Stimulated activated CD8-positive, alpha-beta memory T cell treated with anti-CD3 and anti-CD28 coated beads, Interleukin-15, amount 100 ng/mL, for 4 hours (primary cell): Measurements from ENCODE around the gene ANAPC1.
"Not testable (repeated sequence)": the region's sequence is repeated elsewhere in the genome, so short reads cannot be mapped to it uniquely, and the experiment has no call there.

Experiments
- DNase-seq, 2 donors: peaks; one replicate each; pipeline ENCODE4 v3.0.0-alpha.2; 2020; ENCODE audit warnings: low read depth in 2 of 2

Gene ANAPC1

DNA sequence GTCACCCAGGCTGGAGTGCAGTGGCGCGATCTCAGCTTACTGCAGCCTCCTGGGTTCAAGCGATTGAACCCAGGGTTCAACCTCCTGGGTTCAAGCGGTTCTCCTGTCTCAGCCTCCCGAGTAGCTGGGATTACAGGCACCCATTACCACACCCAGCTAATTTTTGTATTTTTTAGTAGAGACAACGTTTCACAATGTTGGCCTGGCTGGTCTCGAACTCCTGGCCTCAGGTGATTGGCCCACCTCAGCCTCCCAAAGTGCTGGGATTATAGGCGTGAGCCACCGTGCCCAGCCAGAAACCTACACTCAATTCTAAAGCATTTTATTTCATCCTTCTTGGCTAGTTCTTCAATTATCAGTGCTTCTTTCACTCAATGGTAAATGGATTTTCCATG is 21.5 kb upstream of the ANAPC1 start:
- not testable (repeated sequence) for DNase-seq

DNA sequence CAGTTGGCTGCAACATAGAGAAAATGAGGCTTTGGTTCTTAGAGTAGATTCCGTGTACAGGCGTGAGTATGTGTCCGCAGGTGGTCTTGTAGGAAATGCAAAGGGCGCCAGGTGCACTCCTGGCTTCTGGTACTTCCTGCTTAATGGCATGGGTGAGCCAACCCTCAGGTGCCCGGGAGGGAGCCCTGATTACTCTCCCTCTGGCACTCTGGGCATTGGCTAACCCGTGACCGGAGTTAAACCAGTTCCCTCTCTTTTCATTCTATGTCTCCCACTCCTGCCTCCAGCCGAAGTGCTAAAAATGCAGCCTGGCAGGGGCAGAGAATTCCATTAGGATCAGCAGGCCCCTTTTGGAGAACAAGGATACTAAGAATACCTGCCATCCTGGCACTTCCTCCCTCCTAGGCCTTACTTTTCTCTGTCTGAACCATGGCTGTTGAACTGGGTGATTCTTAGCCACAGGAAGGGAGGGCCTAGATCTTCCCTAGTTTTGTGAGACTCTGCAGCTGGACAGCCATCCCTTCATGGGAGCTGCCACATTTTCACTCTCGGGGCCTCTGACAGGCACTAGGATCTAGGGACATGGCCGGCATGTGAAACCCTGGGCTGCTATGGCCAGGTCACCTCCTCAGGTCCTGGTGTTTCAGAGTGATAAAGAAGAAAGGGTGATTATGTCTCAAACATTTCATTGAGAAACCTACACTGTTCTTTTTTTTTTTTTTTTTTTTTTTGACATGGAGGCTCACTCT is 20.9 kb upstream of the ANAPC1 start:
- DNase-seq, result no peak

GRCh38 chr2:111903930-111904439 is 20.0 kb upstream of the ANAPC1 start:
- no peak for DNase-seq

DNA sequence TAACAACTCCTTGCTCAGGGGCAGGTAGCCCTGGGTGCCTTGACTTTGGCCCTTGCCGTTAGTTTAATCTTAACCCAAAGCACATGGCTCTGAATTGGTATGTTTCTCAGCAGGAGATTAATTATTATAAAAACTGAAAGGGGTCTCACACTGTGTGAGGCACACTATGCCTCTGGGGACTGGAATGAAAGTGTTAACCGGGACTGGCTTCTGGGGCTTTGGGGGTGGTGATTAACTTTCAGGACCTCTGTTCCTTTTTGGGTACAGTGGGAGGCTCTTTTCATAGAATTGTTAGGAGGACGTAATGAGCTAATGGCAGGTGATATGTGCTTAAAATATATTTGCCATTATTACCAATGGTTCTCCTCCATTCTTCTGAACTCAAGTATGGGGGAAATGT is 19.5 kb upstream of the ANAPC1 start:
- no peak for DNase-seq

DNA sequence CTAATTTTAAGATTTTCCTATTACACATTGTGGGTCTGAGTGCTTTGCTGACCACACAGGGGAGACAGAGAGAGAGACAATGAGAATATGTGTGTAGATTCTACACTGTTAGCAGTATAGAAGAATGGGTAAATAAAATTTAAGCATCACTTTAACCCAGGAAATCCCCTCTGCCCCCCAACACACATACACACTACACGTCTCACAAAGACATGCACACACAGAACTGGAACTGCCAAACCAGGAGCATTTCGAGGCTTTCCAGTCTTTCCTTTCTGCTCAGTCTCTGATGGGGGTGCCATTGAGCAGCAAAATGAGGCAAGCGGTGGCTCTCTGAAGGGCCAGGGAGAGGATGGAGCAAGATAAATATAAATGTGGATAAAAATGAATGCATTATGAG is 16.9 kb upstream of the ANAPC1 start:
- DNase-seq, result no peak

GRCh38 chr2:111898703-111899514 is 14.9 kb upstream of the ANAPC1 start:
- DNase-seq, result no peak

DNA sequence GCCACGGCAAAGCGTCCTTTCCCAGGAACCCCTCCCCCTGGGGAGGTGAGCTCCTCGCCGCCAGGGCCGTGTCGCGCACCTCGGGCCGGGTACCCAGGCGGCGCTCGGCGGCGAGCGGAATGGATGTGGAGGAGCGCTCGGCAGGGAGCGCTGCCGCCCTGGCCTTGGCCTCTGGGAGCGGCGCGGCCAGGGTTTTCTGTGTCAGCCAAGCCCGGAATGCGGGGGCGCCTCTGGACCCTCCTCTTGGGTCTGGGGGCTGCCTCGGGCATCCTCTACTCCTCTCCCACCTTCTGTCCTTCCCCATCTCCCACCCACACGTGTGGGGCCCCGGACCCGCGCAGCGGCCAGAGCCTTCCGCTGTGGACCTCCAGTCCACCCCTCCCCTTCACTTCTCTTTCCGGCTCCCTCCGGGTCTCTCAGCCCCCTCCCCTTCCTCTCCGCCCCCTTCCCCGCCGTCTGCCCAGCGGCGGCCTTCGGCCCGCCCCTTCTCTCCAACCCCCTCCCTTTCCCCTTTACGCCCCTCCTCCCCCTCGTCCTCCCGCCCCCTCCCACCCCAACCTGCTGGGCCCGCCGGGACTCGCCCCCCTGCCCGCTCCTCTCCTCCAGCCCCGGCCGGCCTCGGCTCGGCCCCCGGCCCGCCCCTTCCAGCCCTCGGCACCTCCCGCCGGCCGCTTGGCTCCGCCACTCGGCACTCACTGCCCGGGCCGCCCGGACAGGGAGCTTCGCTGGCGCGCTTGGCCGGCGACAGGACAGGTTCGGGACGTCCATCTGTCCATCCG is 14.1 kb upstream of the ANAPC1 start, which contains the start of gene MERTK:
Gene MERTK (plus strand): TSS at position 684 of the 779 bp plus-strand sequence. CDS start 129 bp downstream, outside the sequence.
- peak in 1 of 2 donors; percentile 23 for DNase-seq

GRCh38 chr2:111897630-111897923 is 13.6 kb upstream of the ANAPC1 start:
- DNase-seq, result no peak

DNA sequence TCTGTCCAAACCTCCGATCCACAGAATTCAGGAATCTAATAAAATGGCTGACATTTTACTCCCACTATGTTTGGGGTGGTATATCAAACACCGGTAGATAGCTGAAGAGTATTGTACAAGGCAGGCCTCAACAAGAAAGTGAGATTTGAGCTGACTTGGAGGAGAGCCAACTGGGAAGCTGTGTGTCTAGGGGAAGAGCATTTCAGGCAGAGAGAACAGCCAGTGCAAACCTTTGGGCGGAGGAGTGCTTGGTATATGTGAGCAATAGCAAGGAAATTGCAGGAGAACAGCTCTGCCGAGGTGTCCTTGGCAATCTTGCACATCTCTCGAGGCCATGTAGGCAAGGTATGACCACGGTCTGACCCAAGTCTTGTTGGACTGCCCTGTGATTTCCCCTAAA is 12.6 kb upstream of the ANAPC1 start:
- no peak for DNase-seq

GRCh38 chr2:111896024-111896423 is 12.0 kb upstream of the ANAPC1 start:
- DNase-seq, result no peak

DNA sequence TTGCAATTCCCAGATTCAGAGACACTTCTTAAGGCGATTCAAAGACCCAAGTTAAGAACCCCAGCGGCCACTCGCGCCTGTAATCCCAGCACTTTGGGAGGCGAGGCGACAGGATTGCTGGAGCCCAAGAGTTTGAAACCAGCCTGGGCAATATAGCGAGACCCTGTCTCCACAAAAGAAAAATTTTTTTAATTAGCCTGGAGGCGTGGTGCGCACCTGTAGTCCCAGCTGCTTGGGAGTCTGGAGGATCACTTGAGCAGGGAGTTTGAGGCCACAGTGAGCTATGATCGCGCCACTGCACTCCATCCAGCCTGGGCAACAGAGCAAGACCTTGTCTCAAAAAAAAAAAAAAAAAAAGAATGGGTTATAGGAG is 585 bp upstream of the ANAPC1 start:
- no peak for DNase-seq

DNA sequence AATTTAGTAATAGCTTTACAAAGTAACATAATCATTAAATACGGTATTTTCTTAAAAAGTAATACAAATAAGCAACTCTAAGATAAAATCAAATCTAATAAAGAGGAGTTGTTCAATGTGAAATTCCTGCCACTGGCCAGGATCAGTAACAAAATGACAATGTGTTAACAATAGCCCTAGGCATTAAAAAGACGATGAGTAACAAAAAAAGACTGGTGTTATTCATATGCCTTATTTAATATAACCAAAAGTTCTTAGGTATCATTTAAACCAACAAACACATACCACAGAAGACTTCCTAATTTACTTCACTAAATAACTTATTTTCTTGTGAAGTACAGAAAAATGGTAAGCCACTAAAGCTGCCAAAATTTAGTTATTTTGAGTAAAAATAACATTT is 11.2 kb downstream of the ANAPC1 start:
- DNase-seq, result not testable (repeated sequence)

- not testable (repeated sequence) for DNase-seq
Measured at GRCh38 chr2:111865124-111865523, 18.9 kb downstream of the ANAPC1 start.

- DNase-seq, result not testable (repeated sequence)
Measured at GRCh38 chr2:111860005-111860404, 24.0 kb downstream of the ANAPC1 start.

- not testable (repeated sequence) for DNase-seq
Measured at GRCh38 chr2:111852544-111852943, 31.4 kb downstream of the ANAPC1 start.

GRCh38 chr2:111850646-111851045 is 33.3 kb downstream of the ANAPC1 start:
- not testable (repeated sequence) for DNase-seq

GRCh38 chr2:111839625-111840282 is 44.2 kb downstream of the ANAPC1 start:
- DNase-seq, result not testable (repeated sequence)

DNA sequence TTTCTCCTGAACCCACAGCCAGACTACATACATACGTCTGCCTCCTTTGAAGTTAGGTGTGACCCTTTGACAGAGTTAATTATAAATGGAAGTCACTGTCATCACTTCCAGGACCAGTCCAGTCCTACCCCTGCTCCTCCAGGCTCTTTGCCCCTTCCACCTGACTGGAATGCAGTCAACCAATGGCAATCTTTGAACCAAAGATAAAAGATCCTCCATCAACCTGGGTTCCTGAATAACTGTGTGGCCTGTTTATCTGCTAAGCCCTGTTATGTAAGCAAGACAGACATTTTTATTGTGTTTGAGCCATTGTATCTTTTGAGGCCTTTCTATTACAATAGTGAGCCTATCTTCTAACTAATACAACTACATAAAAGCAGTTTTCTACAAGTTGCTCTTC is 45.0 kb downstream of the ANAPC1 start:
- DNase-seq, result not testable (repeated sequence)

GRCh38 chr2:111834221-111834620 is 49.8 kb downstream of the ANAPC1 start:
- not testable (repeated sequence) for DNase-seq

GRCh38 chr2:111830479-111830878 is 53.5 kb downstream of the ANAPC1 start:
- DNase-seq, result not testable (repeated sequence)

DNA sequence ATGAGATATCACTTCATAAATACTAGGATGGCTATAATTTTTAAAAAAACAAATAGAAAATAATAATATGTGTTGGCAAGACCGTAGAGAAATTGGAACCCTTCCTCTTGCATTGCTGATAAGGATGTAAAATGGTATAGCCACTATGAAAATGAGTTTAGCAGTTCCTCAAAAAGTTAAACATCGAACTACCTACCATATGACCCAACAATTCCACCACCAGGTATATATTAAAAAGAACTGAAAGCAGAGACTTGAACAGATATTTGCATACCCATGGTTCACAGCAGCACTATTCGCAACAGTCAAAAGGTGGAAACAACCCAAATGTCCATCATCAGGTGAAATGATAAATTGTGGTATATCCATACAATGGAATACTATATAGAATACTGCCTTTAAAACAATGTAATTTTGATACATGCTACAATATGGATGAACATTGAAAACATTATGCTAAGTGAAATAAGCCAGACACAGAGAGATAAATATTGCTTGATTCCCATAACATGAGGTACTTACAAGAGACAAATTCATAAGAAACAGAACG is 55.7 kb downstream of the ANAPC1 start:
- DNase-seq, result not testable (repeated sequence)
